HL-60 (cell line): ENCODE data around the gene ZEB1.

Source experiments
- DNase-seq, 2 experiments: peaks; one replicate each; pipeline ENCODE4 v3.0.0-alpha.2; 2010 to 2020; ENCODE audit warnings: low read depth in 1 of 2, low spot score in 1 of 2
- H3K27ac ChIP-seq: fragments of 250-450 bp; sonication (Bioruptor Pico); replicated peaks from 2 replicates; pipeline ENCODE4 v1.5.1; 2020; ENCODE audit warnings: mild to moderate bottlenecking, moderate library complexity
- H3K27me3 ChIP-seq: fragments of 250-450 bp; sonication (Bioruptor Pico); 2 replicates; pipeline ENCODE4 v1.5.1; 2021; ENCODE audit warnings: mild to moderate bottlenecking, moderate library complexity; ENCODE audit not compliant: insufficient read depth, poor library complexity, severe bottlenecking
- H3K4me3 ChIP-seq: replicated peaks from 2 replicates; pipeline ENCODE4 v1.5.1; 2011; ENCODE audit warnings: mild to moderate bottlenecking, control low read depth, low read length; ENCODE audit not compliant: insufficient read depth
- GABPA ChIP-seq: IDR thresholded peaks from 2 replicates; pipeline ENCODE4 v1.6.1; 2012; ENCODE audit warnings: low read depth
- POLR2AphosphoS5 ChIP-seq: IDR thresholded peaks from 2 replicates; pipeline ENCODE4 v1.6.1; 2012; ENCODE audit warnings: low read depth
- SPI1 ChIP-seq: IDR thresholded peaks from 2 replicates; pipeline ENCODE4 v1.6.1; 2012; ENCODE audit warnings: low read depth, mild to moderate bottlenecking, borderline replicate concordance
- TF ChIP-seq, protein P1 (sequence below): IDR thresholded peaks from 2 replicates; pipeline ENCODE4 v1.6.1; 2012; ENCODE audit warnings: low read depth; ENCODE audit not compliant: insufficient replicate concordance
- TF ChIP-seq, protein P2 (sequence below): IDR thresholded peaks from one replicate; pipeline ENCODE4 v1.5.1; 2011; ENCODE audit warnings: low read length, control low read depth, inconsistent platforms; ENCODE audit not compliant: insufficient read depth

Gene ZEB1

GRCh38 chr10:31467791-31468535 lies 148.9 kb downstream of the ZEB1 start:
- TF ChIP-seq SPI1: no peak
- no peak for TF ChIP-seq POLR2AphosphoS5
- TF ChIP-seq, protein P1, sequence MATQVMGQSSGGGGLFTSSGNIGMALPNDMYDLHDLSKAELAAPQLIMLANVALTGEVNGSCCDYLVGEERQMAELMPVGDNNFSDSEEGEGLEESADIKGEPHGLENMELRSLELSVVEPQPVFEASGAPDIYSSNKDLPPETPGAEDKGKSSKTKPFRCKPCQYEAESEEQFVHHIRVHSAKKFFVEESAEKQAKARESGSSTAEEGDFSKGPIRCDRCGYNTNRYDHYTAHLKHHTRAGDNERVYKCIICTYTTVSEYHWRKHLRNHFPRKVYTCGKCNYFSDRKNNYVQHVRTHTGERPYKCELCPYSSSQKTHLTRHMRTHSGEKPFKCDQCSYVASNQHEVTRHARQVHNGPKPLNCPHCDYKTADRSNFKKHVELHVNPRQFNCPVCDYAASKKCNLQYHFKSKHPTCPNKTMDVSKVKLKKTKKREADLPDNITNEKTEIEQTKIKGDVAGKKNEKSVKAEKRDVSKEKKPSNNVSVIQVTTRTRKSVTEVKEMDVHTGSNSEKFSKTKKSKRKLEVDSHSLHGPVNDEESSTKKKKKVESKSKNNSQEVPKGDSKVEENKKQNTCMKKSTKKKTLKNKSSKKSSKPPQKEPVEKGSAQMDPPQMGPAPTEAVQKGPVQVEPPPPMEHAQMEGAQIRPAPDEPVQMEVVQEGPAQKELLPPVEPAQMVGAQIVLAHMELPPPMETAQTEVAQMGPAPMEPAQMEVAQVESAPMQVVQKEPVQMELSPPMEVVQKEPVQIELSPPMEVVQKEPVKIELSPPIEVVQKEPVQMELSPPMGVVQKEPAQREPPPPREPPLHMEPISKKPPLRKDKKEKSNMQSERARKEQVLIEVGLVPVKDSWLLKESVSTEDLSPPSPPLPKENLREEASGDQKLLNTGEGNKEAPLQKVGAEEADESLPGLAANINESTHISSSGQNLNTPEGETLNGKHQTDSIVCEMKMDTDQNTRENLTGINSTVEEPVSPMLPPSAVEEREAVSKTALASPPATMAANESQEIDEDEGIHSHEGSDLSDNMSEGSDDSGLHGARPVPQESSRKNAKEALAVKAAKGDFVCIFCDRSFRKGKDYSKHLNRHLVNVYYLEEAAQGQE: no peak
- no peak for TF ChIP-seq GABPA
- TF ChIP-seq, protein P2, sequence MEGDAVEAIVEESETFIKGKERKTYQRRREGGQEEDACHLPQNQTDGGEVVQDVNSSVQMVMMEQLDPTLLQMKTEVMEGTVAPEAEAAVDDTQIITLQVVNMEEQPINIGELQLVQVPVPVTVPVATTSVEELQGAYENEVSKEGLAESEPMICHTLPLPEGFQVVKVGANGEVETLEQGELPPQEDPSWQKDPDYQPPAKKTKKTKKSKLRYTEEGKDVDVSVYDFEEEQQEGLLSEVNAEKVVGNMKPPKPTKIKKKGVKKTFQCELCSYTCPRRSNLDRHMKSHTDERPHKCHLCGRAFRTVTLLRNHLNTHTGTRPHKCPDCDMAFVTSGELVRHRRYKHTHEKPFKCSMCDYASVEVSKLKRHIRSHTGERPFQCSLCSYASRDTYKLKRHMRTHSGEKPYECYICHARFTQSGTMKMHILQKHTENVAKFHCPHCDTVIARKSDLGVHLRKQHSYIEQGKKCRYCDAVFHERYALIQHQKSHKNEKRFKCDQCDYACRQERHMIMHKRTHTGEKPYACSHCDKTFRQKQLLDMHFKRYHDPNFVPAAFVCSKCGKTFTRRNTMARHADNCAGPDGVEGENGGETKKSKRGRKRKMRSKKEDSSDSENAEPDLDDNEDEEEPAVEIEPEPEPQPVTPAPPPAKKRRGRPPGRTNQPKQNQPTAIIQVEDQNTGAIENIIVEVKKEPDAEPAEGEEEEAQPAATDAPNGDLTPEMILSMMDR: no peak
- Histone ChIP-seq H3K27ac (no peak overlapping the region), H3K27me3 (no peaks in the 10 kb centered on the region), H3K4me3 (no peak overlapping the region)
- DNase-seq: no peak

DNA sequence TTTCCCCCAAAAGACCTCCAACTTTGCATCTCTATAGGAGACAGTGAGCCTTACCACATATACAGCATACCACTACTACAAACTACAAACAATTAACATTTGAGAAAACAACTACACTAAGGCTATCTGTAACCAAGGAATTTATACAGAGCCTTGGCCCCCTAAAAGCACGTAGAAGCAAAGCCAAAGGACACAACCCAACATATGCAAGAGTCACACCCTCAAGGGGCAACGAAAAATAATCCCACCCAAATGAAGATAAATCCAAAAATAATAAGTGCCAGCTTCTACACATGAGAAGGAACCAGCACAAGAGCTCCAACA lies 149.5 kb downstream of the ZEB1 start:
- TF ChIP-seq, protein P2: no peak
- no peak for TF ChIP-seq POLR2AphosphoS5
- TF ChIP-seq GABPA: no peak
- TF ChIP-seq, protein P1: no peak
- no peak for TF ChIP-seq SPI1
- Histone ChIP-seq H3K4me3 (no peak overlapping the region), H3K27me3 (no peaks in the 10 kb centered on the region), H3K27ac (no peak overlapping the region)
- no peak for DNase-seq

GRCh38 chr10:31475519-31475918 lies 156.5 kb downstream of the ZEB1 start:
- Histone ChIP-seq H3K27me3 (no peaks in the 10 kb centered on the region), H3K27ac (no peak overlapping the region), H3K4me3 (no peak overlapping the region)
- TF ChIP-seq POLR2AphosphoS5 (no peak), SPI1 (no peak)
- TF ChIP-seq, protein P2: no peak
- DNase-seq: no peak

DNA sequence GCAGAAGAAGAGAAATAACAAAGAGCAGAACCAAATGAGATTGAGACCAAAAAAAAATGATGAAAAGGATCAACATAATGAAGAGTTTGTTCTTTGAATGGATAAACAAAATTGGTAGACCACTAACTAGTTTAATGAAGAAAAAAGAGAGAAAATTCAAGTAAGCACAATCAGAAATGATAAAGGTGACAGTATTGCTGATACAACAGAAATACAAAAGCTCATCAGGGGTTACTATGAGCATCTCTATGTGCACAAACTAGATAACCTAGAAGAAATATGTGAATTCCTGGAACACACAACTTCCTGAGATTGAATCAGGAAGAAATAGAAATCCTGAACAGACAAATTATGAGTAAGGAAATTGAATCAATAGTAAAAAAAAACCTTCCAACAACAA lies 157.1 kb downstream of the ZEB1 start:
- DNase-seq: no peak
- TF ChIP-seq GABPA (no peak), POLR2AphosphoS5 (no peak)
- TF ChIP-seq, protein P1: no peak
- TF ChIP-seq, protein P2: no peak
- no peaks in the 10 kb centered on the region for H3K27me3 ChIP-seq
- no peak overlapping the region for H3K4me3 ChIP-seq
- H3K27ac ChIP-seq: no peak overlapping the region
